NCI-H82 treated with DMSO at 0.1 percent for 48 hours (cell line): ENCODE measurements around the gene CACNB2.
"Not testable (repeated sequence)": the region's sequence is repeated elsewhere in the genome, so short reads cannot be mapped to it uniquely, and the experiment has no call there.

Experiments
- DNase-seq: peaks from one replicate; lab custom pipeline; 2025; ENCODE audit not compliant: unreplicated experiment; lab: John Stamatoyannopoulos, UW

The CACNB2 gene

GRCh38 chr10:18144928-18145327, 4.7 kb downstream of the CACNB2 start:
- no peak for DNase-seq

DNA sequence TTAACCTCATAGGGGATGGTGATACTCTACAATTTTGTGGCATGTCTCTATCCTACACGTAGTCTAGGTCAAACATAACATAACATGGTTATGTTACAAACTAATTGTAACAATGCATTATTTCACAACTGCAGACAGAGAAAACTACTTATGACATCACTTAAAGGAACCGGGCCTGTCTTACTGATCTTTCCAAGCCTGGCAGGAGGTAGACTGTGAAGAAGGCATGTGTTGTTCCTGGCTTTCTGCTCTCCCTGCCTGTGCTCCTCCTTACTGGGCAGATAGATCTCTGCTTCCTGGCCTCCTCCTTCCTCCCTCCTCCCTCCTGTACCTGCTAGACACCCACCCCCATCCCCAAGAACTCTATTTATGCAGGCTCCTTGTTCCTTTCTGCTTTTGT, 5.4 kb downstream of the CACNB2 start:
- no peak for DNase-seq

DNA sequence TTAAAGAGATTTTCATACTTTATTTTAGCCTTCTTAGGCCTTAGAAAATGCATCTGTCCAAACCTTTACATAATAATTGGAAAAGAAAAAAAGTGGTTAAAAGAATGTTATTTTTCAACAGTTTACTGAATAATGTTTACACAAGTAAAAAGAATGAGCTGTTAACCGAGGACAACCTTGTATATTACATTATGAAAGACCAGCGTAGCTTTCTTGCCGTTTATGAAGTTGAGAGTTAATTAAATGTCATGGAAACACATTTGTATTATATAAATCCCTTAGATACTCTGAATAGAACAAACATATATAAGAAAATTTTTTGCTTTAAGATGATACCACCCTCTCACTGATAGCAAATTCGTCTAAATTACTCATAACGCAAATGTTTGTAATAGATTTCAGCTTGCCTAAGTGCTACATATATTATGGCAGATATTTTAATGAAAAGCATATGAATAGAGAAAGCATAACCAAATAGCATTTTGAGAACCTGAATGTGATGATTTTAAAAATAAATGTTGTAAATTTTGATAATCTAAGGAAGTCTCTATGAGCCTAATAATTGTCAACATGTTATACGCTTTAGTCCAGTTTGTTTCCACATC, 9.1 kb downstream of the CACNB2 start:
- no peak for DNase-seq

DNA sequence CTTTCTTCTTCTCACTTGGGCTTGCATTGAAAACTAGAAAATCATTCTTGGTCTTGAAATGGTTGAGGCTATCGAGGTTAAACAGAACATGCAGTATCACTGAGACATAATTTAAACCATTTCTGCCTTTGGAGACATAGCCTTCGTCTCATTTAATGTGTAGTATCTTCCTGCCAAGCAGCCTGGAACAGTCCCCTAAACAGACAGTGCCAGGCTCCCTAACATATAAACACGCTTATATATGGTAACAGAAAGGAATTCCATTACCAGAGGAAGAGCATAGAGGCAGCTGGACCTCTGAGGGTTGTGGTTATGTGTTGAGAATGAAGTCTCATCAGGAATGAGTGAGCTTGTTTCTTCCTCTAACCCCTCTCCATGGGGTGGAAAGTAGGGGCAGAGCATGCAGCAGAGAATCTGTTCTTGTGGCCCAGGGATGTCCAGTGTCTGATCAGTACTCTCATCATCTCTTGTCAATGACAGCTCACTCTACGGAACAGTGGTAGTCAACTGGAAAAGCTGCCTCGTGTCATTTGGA, 11.2 kb downstream of the CACNB2 start:
- no peak for DNase-seq

DNA sequence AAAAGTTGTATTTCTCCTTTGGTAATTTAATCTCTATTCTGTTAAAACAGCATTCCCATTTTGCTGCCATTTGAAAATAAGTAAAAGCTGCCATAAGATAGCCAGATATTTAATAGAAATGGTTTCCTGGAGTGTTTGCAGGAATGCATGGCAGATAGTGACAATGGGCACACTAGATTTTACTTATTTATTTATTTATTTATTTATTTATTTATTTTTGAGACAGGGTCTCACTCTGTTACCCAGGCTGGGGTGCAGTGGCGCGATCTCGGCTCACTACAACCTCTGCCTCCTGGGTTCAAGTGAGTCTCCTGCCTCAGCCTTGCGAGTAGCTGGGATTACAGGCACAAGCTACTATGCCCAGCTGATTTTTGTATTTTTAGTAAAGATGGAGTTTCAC, 13.2 kb downstream of the CACNB2 start:
- DNase-seq: not testable (repeated sequence)

- DNase-seq: no peak
Measured at GRCh38 chr10:18155321-18155720, 15.1 kb downstream of the CACNB2 start.

DNA sequence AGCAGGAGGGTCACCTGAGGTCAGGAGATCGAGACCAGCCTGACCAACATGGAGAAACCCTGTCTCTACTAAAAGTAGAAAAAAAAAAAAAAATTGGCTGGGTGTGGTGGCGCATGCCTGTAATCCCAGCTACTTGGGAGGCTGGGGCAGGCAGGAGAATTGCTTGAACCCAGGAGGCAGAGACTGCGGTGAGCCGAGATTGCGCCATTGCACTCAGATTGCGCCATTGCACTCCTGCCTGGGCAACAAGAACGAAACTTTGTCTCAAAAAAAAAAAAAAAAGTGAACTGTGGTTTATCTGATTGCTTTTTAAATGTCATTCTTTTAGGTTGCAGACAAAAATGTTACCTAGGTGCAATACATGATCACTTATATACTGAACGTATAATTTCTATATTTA, 16.6 kb downstream of the CACNB2 start:
- DNase-seq: not testable (repeated sequence)

- DNase-seq: no peak
Measured at GRCh38 chr10:18157881-18158280, 17.7 kb downstream of the CACNB2 start.

DNA sequence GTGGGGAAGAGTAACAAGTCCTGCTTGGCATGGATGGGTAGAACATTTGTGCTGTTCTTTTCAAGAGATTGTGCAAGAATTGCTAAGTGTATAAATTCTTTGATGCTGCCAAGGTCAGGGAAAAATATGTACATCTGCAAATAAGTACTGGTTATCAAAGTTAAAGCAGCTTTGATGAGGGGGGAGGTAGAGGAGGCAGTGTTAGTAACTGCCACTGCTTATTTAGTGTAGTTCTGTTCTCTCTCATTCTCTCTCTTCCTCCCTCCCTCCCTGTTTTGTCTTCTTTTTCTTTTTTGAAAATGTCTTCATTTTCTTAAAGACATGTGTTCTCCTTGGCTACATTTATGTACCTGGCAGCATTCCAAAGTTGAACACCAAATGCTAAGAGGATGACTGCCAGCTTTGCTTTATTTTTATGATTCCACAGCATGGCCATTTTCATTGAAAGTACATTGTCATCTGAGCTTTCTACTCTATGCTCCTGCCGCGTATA, 18.6 kb downstream of the CACNB2 start:
- no peak for DNase-seq

DNA sequence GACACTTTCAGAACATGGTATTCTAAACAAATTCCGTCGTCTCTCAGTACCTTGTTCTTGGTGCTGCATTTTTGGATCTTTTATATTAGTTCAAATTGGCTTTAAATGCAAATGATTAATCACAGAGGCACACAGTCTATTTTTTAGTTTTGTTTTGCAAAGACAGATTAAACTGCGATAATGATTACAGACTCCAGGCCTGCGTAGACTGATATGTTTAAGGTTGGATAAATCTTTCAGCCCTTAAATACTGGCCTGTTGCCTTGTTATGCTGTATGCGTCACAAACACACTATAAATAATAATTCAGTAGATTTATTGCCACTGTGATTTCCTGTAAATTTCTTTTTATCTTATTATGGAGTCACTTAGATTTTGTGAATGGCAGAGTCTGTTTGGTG, 19.3 kb downstream of the CACNB2 start:
- no peak for DNase-seq

GRCh38 chr10:18162021-18162627, 21.9 kb downstream of the CACNB2 start:
- no peak for DNase-seq

DNA sequence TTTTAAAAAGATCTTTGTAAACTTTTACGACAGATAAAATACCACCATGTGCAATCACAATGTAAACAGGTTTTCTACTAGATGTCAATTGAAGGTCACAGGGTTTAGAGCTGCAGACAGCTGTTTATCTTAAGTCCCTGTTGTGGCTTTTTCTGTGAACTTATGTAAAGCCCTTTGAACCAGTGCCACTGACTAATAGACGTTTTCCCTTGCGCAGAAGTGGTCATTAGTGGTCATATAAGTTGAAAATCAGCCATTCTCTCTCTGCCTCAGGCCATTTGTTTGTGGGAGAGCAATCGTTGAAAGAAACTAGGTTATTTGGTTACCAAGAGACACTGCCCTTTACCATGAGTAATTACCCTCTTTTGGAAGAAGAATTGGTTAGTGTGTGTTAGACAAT, 23.9 kb downstream of the CACNB2 start:
- no peak for DNase-seq

DNA sequence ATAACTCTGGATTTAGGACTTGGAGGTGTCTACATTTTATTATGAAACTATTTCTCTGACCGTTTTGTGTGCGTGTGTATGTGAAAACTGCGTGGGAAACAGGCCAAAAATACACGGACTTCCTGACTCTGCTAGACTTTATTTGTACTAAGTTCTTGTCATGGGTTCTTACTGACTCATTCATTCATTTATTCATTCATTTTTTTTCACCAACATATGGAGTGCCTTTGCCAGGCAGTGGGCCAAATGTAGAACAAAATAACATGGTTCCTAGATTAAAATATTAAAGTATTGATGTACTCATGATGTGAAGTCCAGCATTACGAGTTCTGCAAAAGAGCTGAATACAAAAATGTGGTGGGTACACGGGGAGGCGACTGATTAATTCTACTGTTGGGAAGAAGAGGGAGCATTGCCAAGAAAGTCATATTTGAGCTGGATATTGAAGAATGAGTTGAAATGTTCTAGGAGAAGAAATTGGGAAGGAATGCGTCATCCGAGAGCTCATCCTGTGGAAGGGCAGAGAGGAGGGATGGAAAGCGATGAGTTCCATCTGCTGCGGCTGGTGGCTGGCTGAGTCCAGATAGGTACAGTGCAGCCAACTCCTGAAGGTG, 24.6 kb downstream of the CACNB2 start:
- no peak for DNase-seq

DNA sequence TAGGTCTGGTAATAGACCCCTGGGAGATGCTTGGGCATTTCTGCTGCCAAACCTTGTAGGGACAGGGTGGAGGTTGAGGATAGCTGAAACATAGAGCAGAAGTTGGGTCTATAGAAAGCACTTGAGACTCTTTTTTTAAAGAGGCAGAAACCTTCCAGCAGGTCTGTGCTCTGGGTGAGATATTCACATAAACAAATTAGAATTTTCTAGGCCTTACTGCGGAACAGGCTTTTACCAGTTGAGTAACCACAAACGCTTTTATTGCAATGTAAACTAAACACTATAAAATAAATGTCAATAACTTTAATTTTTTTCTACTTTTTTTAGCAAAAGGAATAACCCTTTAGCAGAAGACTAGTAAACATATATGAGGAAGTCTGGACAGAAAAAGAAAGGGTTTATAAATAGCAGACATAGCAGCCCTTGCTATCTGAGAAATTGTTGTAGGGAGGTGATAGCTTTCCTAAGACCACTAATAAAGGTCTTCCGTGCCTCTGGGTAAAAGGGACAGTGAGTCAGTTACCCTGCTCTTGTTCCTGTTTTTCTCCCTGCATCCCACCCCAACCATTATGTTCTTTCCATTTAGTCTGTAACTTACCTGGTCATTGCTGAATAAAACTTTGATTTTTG, 38.7 kb downstream of the CACNB2 start:
- no peak for DNase-seq

GRCh38 chr10:18179891-18180290, 39.7 kb downstream of the CACNB2 start:
- no peak for DNase-seq

DNA sequence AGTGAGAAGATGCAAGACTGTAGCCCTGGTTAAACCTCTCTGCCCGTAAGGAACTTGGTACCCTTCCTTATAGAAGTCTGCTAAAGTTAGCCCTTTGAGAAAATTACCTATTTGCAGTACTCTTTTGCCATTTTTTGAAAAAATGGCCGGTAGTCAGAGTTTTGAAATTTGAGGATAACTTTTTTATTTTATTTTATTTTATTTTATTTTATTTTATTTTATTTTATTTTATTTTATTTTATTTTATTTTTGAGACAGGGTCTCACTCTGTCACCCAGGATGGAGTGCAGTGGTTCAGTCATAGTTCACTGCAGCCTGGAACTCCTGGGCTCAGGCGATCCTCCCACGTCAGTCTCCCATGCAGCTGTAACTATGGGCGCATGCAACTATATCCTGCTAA, 41.2 kb downstream of the CACNB2 start:
- not testable (repeated sequence) for DNase-seq

DNA sequence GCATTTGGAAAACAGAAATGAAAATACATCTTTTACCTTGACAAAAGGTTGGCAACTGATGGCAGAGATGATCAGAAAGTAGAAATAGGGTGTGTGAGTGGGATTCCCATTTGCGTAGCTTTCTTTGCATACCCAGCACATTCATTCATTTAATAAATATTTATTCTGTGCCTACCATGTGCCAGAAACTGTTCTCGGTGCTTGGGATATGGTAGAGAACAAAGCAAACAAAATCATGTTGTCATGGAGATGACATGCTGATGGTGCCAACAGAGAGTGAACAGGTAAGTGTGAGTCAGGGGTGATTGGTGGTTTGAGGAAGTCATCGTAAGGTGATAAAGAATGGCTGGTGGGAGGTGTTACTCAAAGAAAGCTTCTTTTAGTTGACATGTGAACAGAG, 45.4 kb downstream of the CACNB2 start:
- DNase-seq: no peak

- DNase-seq: no peak
Measured at GRCh38 chr10:18190840-18191239, 50.6 kb downstream of the CACNB2 start.

DNA sequence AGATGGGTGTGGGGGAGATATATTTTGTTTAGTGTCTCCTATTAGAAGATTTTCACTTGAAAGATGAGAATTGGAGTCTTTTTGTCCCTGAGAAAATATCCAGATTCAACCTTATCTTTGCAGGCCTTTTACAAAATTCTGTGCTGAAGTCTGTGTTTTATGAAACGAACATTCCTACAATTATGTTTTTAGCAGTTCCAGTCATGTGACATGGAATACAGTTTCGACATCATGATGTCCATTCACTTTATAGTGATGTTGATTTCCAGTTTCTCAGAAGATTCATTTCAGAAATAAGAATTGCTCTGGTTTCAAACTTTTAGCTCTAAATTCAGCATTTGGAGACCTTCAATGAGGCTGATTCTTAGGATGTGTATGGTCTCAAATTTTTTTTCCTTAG, 54.4 kb downstream of the CACNB2 start:
- DNase-seq: no peak

DNA sequence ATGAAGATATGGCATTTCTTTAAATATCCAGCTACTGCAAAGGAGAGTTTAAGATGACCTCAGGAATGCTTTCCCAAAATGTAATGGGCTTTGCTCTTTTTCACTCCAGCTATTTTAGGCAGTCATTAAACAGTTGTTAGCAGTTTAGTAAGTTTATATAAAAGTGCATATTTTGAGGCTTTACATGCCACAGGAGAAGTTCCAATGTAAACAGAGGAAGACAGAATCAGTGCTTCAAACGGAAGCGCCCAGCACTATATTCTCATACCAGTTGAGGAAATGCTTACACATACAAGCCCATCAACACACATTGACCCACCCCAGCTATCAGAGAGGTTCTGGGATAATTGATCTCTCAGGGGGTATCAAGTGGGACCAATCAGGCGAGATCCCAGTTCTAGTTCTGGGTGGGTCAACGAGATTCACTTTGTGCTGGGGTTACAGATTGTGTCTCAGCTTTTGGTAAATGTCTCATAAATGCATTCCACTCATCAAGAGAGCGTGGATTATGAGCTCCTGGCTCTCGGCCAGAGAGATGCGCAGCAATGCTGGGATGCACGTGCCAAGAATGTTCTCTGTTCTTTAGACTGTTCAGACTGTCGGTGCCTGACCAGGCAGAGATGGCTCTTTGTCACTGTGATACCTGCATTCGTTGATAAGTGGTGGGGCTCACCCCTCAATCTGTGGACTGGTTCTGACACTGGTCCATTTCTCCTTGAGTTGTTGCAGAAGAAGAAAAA, 55.0 kb downstream of the CACNB2 start:
- no peak for DNase-seq
